ENCODE data around the gene ZDHHC5. TPM values are rescaled to one million over a fixed set of nuclear protein-coding genes. Genes with fewer than 3 reads are reported as not detected.
"Not testable (repeated sequence)": the region's sequence is repeated elsewhere in the genome, so short reads cannot be mapped to it uniquely, and the experiment has no call there.

The ZDHHC5 gene
- total RNA-seq, 1 experiment from 2014 or later, result 72.2 TPM

DNA sequence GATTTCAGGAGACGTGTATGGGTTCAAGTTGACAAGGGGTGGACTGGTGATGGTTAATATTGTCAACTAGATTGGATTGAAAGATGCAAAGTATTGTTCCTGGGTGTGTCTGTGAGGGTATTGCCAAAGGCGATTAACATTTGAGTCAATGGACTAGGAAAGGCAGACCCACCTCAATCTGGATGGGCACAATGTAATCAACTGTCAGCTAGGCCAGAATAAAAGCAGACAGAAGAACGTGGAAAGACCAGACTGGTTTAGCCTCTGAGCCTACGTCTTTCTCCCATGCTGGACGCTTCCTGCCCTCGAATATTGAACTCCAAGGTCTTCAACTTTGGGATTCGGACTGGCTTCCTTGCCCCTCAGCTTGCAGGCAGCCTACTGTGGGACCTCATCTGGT, 16.5 kb upstream of the ZDHHC5 start:
- H3K27me3 ChIP-seq (replicated peaks; ENCODE audit: control insufficient read depth, insufficient read depth, low read length), result peaks cover 2% of the 10 kb centered on the region; the same call in 1 of the 2 replicates
- H3K4me1 Mint-ChIP-seq (ENCODE audit: low read depth, unreplicated experiment), result peaks cover 8% of the 10 kb centered on the region
- DNase-seq, result no peak
- H3K4me3 ChIP-seq (ENCODE audit: low read depth, low read length), result no peak overlapping the region
- intact Hi-C loops (cut with micrococcal nuclease; ENCODE audit: unreplicated experiment), result no loop called here
- peaks cover 8% of the 10 kb centered on the region for H3K36me3 Mint-ChIP-seq (ENCODE audit: insufficient read depth, unreplicated experiment)
- H3K4me3 Mint-ChIP-seq (ENCODE audit: unreplicated experiment), result no peak overlapping the region
- H3K27ac Mint-ChIP-seq (ENCODE audit: unreplicated experiment), result no peak overlapping the region
- POLR2A ChIA-PET, result no interaction called here
- BruUV-seq (replicated peaks), result no TSS peak
- no peaks in the 10 kb centered on the region for H3K4me1 ChIP-seq
- no peaks in the 10 kb centered on the region for H3K9me3 ChIP-seq
- CTCF ChIA-PET, result no interaction called here
- H3K27me3 Mint-ChIP-seq (ENCODE audit: insufficient read depth, unreplicated experiment), result peaks cover 8% of the 10 kb centered on the region
- no peaks in the 10 kb centered on the region for H3K36me3 ChIP-seq (ENCODE audit: control insufficient read depth, insufficient read depth, low read length)
- TF ChIP-seq CTCF (IDR thresholded peaks at IDR 0.05; ENCODE audit: insufficient read depth in 1 of 2, low read depth in 1 of 2, low read length in 1 of 2, severe bottlenecking in 1 of 2, unreplicated experiment in 1 of 2), result no peak
- H3K9me3 Mint-ChIP-seq (ENCODE audit: unreplicated experiment), result no peaks in the 10 kb centered on the region

DNA sequence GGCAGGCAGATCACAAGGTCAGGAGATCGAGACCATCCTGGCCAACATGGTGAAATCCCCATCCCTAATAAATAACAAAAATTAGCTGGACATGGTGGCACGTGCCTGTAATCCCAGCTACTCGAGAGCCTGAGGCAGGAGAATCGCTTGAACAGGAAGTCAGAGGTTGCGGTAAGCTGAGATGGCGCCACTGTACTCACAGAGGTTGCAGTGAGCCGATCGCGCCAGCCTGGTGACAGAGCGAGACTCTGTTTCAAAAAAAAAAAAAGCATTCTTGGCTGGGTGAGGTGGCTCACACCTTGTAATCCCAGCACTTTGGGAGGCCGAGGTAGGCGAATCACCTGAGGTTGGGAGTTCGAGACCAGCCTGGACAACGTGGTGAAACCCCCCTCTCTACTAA, 15.7 kb upstream of the ZDHHC5 start:
- peaks cover 15% of the 10 kb centered on the region for H3K4me1 Mint-ChIP-seq (ENCODE audit: low read depth, unreplicated experiment)
- DNase-seq; POLR2A ChIA-PET; H3K27ac Mint-ChIP-seq (ENCODE audit: unreplicated experiment); H3K36me3 Mint-ChIP-seq (ENCODE audit: insufficient read depth, unreplicated experiment); H3K9me3 ChIP-seq; intact Hi-C loops (cut with micrococcal nuclease; ENCODE audit: unreplicated experiment); H3K4me1 ChIP-seq; H3K4me3 ChIP-seq (ENCODE audit: low read depth, low read length); H3K4me3 Mint-ChIP-seq (ENCODE audit: unreplicated experiment); H3K36me3 ChIP-seq (ENCODE audit: control insufficient read depth, insufficient read depth, low read length); H3K27me3 Mint-ChIP-seq (ENCODE audit: insufficient read depth, unreplicated experiment); BruUV-seq (replicated peaks); H3K9me3 Mint-ChIP-seq (ENCODE audit: unreplicated experiment); H3K27me3 ChIP-seq (replicated peaks; ENCODE audit: control insufficient read depth, insufficient read depth, low read length); CTCF ChIA-PET: not testable (repeated sequence)

DNA sequence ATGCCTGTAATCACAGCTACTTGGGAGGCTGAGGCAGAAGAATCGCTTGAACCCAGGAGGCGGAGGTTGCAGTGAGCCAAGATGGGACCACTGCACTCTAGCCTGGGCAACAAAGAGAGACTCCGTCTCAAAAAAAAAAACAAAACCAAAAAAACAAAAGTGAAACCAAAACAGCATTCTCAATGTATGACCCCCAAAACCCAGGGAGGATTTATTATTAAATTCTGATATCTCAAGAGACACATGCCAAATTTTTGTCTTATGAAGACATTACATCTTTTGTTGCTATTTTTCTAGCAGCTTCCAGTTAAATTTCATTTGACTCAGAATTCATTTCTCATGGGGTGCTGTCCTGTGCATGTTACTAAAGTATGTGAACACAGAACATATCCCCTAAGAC, 15.3 kb upstream of the ZDHHC5 start:
- CTCF ChIA-PET, result no interaction called here
- Mint-ChIP-seq H3K36me3 (ENCODE audit: insufficient read depth, unreplicated experiment) (peaks cover 4% of the 10 kb centered on the region), H3K27me3 (ENCODE audit: insufficient read depth, unreplicated experiment) (peaks cover 4% of the 10 kb centered on the region), H3K4me3 (ENCODE audit: unreplicated experiment) (no peak overlapping the region), H3K9me3 (ENCODE audit: unreplicated experiment) (no peaks in the 10 kb centered on the region), H3K4me1 (ENCODE audit: low read depth, unreplicated experiment) (peaks cover 15% of the 10 kb centered on the region), H3K27ac (ENCODE audit: unreplicated experiment) (no peak overlapping the region)
- no peak for TF ChIP-seq CTCF (IDR thresholded peaks at IDR 0.05; ENCODE audit: insufficient read depth in 1 of 2, low read depth in 1 of 2, low read length in 1 of 2, severe bottlenecking in 1 of 2, unreplicated experiment in 1 of 2)
- peaks cover 2% of the 10 kb centered on the region; the same call in 1 of the 2 replicates for H3K27me3 ChIP-seq (replicated peaks; ENCODE audit: control insufficient read depth, insufficient read depth, low read length)
- POLR2A ChIA-PET, result no interaction called here
- no peaks in the 10 kb centered on the region for H3K36me3 ChIP-seq (ENCODE audit: control insufficient read depth, insufficient read depth, low read length)
- H3K4me3 ChIP-seq (ENCODE audit: low read depth, low read length), result no peak overlapping the region
- intact Hi-C loops (cut with micrococcal nuclease; ENCODE audit: unreplicated experiment), result no loop called here
- no peaks in the 10 kb centered on the region for H3K4me1 ChIP-seq
- H3K9me3 ChIP-seq, result no peaks in the 10 kb centered on the region
- DNase-seq, result no peak
- no TSS peak for BruUV-seq (replicated peaks)

GRCh38 chr11:57653163-57653562, 14.8 kb upstream of the ZDHHC5 start:
- no peaks in the 10 kb centered on the region for H3K9me3 ChIP-seq
- ChIA-PET CTCF (no interaction called here), POLR2A (no interaction called here)
- no peak overlapping the region for H3K4me3 ChIP-seq (ENCODE audit: low read depth, low read length)
- intact Hi-C loops (cut with micrococcal nuclease; ENCODE audit: unreplicated experiment), result no loop called here
- BruUV-seq (replicated peaks), result no TSS peak
- H3K27me3 ChIP-seq (replicated peaks; ENCODE audit: control insufficient read depth, insufficient read depth, low read length), result peaks cover 1% of the 10 kb centered on the region; the same call in 1 of the 2 replicates
- no peak for DNase-seq
- no peaks in the 10 kb centered on the region for H3K36me3 ChIP-seq (ENCODE audit: control insufficient read depth, insufficient read depth, low read length)
- Mint-ChIP-seq H3K9me3 (ENCODE audit: unreplicated experiment) (no peaks in the 10 kb centered on the region), H3K36me3 (ENCODE audit: insufficient read depth, unreplicated experiment) (peaks cover 7% of the 10 kb centered on the region), H3K4me3 (ENCODE audit: unreplicated experiment) (no peak overlapping the region), H3K4me1 (ENCODE audit: low read depth, unreplicated experiment) (peaks cover 15% of the 10 kb centered on the region), H3K27me3 (ENCODE audit: insufficient read depth, unreplicated experiment) (peaks cover 4% of the 10 kb centered on the region), H3K27ac (ENCODE audit: unreplicated experiment) (no peak overlapping the region)
- TF ChIP-seq CTCF (IDR thresholded peaks at IDR 0.05; ENCODE audit: insufficient read depth in 1 of 2, low read depth in 1 of 2, low read length in 1 of 2, severe bottlenecking in 1 of 2, unreplicated experiment in 1 of 2), result no peak
- H3K4me1 ChIP-seq, result no peaks in the 10 kb centered on the region
